Measurements from ENCODE around the gene TNN.
A peak's percentile ranks its signal among the peaks of the same experiment; 100 is the strongest.

The TNN gene

GRCh38 chr1:175146529-175147213, 79.0 kb downstream of the TNN start:
- TF ChIP-seq CTCF (IDR thresholded peaks at IDR 0.05; ENCODE audit: low read depth, low read length, missing control alignments): peak; percentile 98

GRCh38 chr1:175147569-175147968, 79.9 kb downstream of the TNN start:
- no peak for TF ChIP-seq CTCF (IDR thresholded peaks at IDR 0.05; ENCODE audit: low read depth, low read length, missing control alignments)
- DNase-seq: no peak
- Histone ChIP-seq H3K4me3 (ENCODE audit: low read depth, low read length) (no peak overlapping the region), H3K27me3 (replicated peaks) (no peaks in the 10 kb centered on the region), H3K36me3 (replicated peaks) (no peaks in the 10 kb centered on the region), H3K27ac (no peak overlapping the region)
- in situ Hi-C loops (cut with HindIII; ENCODE audit: low pct_ligation_motif_present, low sequenced_read_pairs): no loop called here

More at GRCh38 chr1:175146529-175147213, 79.0 kb downstream of the TNN start:
- no peak overlapping the region for H3K27ac ChIP-seq
- in situ Hi-C loops (cut with HindIII; ENCODE audit: low pct_ligation_motif_present, low sequenced_read_pairs): no loop called here
- peak; percentile 54 for DNase-seq
- H3K36me3 ChIP-seq (replicated peaks): no peaks in the 10 kb centered on the region
- H3K27me3 ChIP-seq (replicated peaks): no peaks in the 10 kb centered on the region
- no peak overlapping the region for H3K4me3 ChIP-seq (ENCODE audit: low read depth, low read length)

- in situ Hi-C loops (cut with HindIII; ENCODE audit: low pct_ligation_motif_present, low sequenced_read_pairs): no loop called here
- no peaks in the 10 kb centered on the region for H3K36me3 ChIP-seq (replicated peaks)
- DNase-seq: no peak
- no peaks in the 10 kb centered on the region for H3K27me3 ChIP-seq (replicated peaks)
- H3K27ac ChIP-seq: no peak overlapping the region
- no peak overlapping the region for H3K4me3 ChIP-seq (ENCODE audit: low read depth, low read length)
- TF ChIP-seq CTCF (IDR thresholded peaks at IDR 0.05; ENCODE audit: low read depth, low read length, missing control alignments): no peak
Measured at GRCh38 chr1:175148068-175148467, 80.4 kb downstream of the TNN start.

- H3K27ac ChIP-seq: no peak overlapping the region
- DNase-seq: no peak
- H3K4me3 ChIP-seq (ENCODE audit: low read depth, low read length): no peak overlapping the region
- H3K36me3 ChIP-seq (replicated peaks): no peaks in the 10 kb centered on the region
- no peak for TF ChIP-seq CTCF (IDR thresholded peaks at IDR 0.05; ENCODE audit: low read depth, low read length, missing control alignments)
- in situ Hi-C loops (cut with HindIII; ENCODE audit: low pct_ligation_motif_present, low sequenced_read_pairs): no loop called here
- H3K27me3 ChIP-seq (replicated peaks): no peaks in the 10 kb centered on the region
Measured at GRCh38 chr1:175150596-175151319, 83.1 kb downstream of the TNN start.

- in situ Hi-C loops (cut with HindIII; ENCODE audit: low pct_ligation_motif_present, low sequenced_read_pairs): no loop called here
- Histone ChIP-seq H3K36me3 (replicated peaks) (no peaks in the 10 kb centered on the region), H3K27me3 (replicated peaks) (no peaks in the 10 kb centered on the region), H3K4me3 (ENCODE audit: low read depth, low read length) (no peak overlapping the region), H3K27ac (no peak overlapping the region)
- DNase-seq: peak; percentile 22
- peak; percentile 87 for TF ChIP-seq CTCF (IDR thresholded peaks at IDR 0.05; ENCODE audit: low read depth, low read length, missing control alignments)
Measured at GRCh38 chr1:175152006-175152652, 84.5 kb downstream of the TNN start.

All from brain microvascular endothelial cell (primary cell).